ENCODE measurements around the gene EIF2B4. TPM values are rescaled to one million over a fixed set of nuclear protein-coding genes. Genes with fewer than 3 reads are reported as not detected.

The EIF2B4 gene
- total RNA-seq, 1 experiment from 2014 or later: 74.7 TPM

GRCh38 chr2:27376151-27376865 is 6.2 kb upstream of the EIF2B4 start:
- CTCF ChIA-PET: no interaction called here
- no TSS peak for BruUV-seq (replicated peaks)
- H3K36me3 ChIP-seq (ENCODE audit: insufficient read depth, low read length, poor library complexity, severe bottlenecking): peaks cover 74% of the 10 kb centered on the region

GRCh38 chr2:27375513-27376099 is 5.5 kb upstream of the EIF2B4 start:
- intact Hi-C loops (cut with micrococcal nuclease; ENCODE audit: unreplicated experiment): no loop called here
- no peak overlapping the region for H3K27ac ChIP-seq (ENCODE audit: low read depth, low read length, poor library complexity, severe bottlenecking)
- DNase-seq (ENCODE audit: low spot score): no peak
- ChIA-PET POLR2A (ENCODE audit: low non-redundant PET) (interaction anchor here (0.6 kb wide), 1 partner anchor 114 kb away, joined by 3 read pairs; no protein-coding TSS in a partner anchor), CTCF (no interaction called here)
- TF ChIP-seq EZH2 (IDR thresholded peaks at IDR 0.05; ENCODE audit: borderline replicate concordance, low read depth, low read length, poor library complexity, severe bottlenecking) (no peak), CTCF (conservative IDR thresholded peaks at IDR 0.05; ENCODE audit: low read depth, low read length) (no peak)
- peaks cover 19% of the 10 kb centered on the region for H3K4me1 ChIP-seq (ENCODE audit: insufficient read depth, low read length, poor library complexity, severe bottlenecking)
- no peak overlapping the region for H3K4me3 ChIP-seq (ENCODE audit: low read depth, low read length, poor library complexity, severe bottlenecking)
- H3K27me3 ChIP-seq (replicated peaks; ENCODE audit: insufficient read depth, low read depth, low read length, poor library complexity): no peaks in the 10 kb centered on the region
- no TSS peak for BruUV-seq (replicated peaks)
- peaks cover 71% of the 10 kb centered on the region for H3K36me3 ChIP-seq (ENCODE audit: insufficient read depth, low read length, poor library complexity, severe bottlenecking)
- no peaks in the 10 kb centered on the region for H3K9me3 ChIP-seq (ENCODE audit: low read depth, low read length, poor library complexity, severe bottlenecking)

More at GRCh38 chr2:27376151-27376865, 6.2 kb upstream of the EIF2B4 start:
- POLR2A ChIA-PET (ENCODE audit: low non-redundant PET): no interaction called here
- Histone ChIP-seq H3K9me3 (ENCODE audit: low read depth, low read length, poor library complexity, severe bottlenecking) (no peaks in the 10 kb centered on the region), H3K4me3 (ENCODE audit: low read depth, low read length, poor library complexity, severe bottlenecking) (no peak overlapping the region), H3K4me1 (ENCODE audit: insufficient read depth, low read length, poor library complexity, severe bottlenecking) (peaks cover 24% of the 10 kb centered on the region), H3K27ac (ENCODE audit: low read depth, low read length, poor library complexity, severe bottlenecking) (no peak overlapping the region), H3K27me3 (replicated peaks; ENCODE audit: insufficient read depth, low read depth, low read length, poor library complexity) (no peaks in the 10 kb centered on the region)
- intact Hi-C loops (cut with micrococcal nuclease; ENCODE audit: unreplicated experiment): no loop called here
- no peak for DNase-seq (ENCODE audit: low spot score)
- no peak for TF ChIP-seq EZH2 (IDR thresholded peaks at IDR 0.05; ENCODE audit: borderline replicate concordance, low read depth, low read length, poor library complexity, severe bottlenecking)
- TF ChIP-seq CTCF (conservative IDR thresholded peaks at IDR 0.05; ENCODE audit: low read depth, low read length): no peak

GRCh38 chr2:27373567-27373966 is 3.4 kb upstream of the EIF2B4 start:
- no peak overlapping the region for H3K4me3 ChIP-seq (ENCODE audit: low read depth, low read length, poor library complexity, severe bottlenecking)
- TF ChIP-seq EZH2 (IDR thresholded peaks at IDR 0.05; ENCODE audit: borderline replicate concordance, low read depth, low read length, poor library complexity, severe bottlenecking) (no peak), CTCF (conservative IDR thresholded peaks at IDR 0.05; ENCODE audit: low read depth, low read length) (no peak)
- no TSS peak for BruUV-seq (replicated peaks)
- peaks cover 66% of the 10 kb centered on the region for H3K36me3 ChIP-seq (ENCODE audit: insufficient read depth, low read length, poor library complexity, severe bottlenecking)
- peaks cover 16% of the 10 kb centered on the region for H3K4me1 ChIP-seq (ENCODE audit: insufficient read depth, low read length, poor library complexity, severe bottlenecking)
- POLR2A ChIA-PET (ENCODE audit: low non-redundant PET): no interaction called here
- intact Hi-C loops (cut with micrococcal nuclease; ENCODE audit: unreplicated experiment): loop anchor here (5.0 kb wide), 1 partner anchor 111 kb away; the partner anchor contains the start of gene SLC30A3
- H3K27ac ChIP-seq (ENCODE audit: low read depth, low read length, poor library complexity, severe bottlenecking): no peak overlapping the region
- CTCF ChIA-PET: no interaction called here
- H3K9me3 ChIP-seq (ENCODE audit: low read depth, low read length, poor library complexity, severe bottlenecking): no peaks in the 10 kb centered on the region
- no peaks in the 10 kb centered on the region for H3K27me3 ChIP-seq (replicated peaks; ENCODE audit: insufficient read depth, low read depth, low read length, poor library complexity)
- DNase-seq (ENCODE audit: low spot score): no peak

All from A673 (cell line).